ENCODE data around the gene CEP44.

DNA sequence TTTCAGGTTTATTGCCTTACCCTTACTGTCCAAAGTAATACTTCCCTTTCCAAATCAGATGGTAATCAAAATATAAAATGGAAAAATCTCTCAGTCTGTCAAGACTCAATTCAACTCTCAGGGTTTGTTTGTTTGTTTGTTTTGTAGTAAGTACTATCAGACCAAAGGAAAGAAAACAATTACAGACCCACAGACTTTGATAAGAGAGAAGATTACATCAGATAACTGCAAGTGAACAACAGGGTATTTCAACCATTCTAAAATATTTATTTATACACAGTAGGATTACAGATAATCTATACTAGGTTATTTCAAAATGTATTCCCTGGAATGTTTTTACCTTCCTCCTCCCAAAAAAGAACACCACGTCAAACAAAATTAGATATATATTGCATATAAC is 29.1 kb upstream of the CEP44 start:
- TF ChIP-seq, protein P1, sequence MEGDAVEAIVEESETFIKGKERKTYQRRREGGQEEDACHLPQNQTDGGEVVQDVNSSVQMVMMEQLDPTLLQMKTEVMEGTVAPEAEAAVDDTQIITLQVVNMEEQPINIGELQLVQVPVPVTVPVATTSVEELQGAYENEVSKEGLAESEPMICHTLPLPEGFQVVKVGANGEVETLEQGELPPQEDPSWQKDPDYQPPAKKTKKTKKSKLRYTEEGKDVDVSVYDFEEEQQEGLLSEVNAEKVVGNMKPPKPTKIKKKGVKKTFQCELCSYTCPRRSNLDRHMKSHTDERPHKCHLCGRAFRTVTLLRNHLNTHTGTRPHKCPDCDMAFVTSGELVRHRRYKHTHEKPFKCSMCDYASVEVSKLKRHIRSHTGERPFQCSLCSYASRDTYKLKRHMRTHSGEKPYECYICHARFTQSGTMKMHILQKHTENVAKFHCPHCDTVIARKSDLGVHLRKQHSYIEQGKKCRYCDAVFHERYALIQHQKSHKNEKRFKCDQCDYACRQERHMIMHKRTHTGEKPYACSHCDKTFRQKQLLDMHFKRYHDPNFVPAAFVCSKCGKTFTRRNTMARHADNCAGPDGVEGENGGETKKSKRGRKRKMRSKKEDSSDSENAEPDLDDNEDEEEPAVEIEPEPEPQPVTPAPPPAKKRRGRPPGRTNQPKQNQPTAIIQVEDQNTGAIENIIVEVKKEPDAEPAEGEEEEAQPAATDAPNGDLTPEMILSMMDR (IDR thresholded peaks at IDR 0.05), result no peak
- TF ChIP-seq POLR2A (IDR thresholded peaks at IDR 0.05), result no peak

All from Peyer's patch (tissue), 4 donors.